Progenitor cell of endocrine pancreas (in vitro differentiated cells): ENCODE data around the gene ARHGAP26. TPM values are rescaled to one million over a fixed set of nuclear protein-coding genes. Genes with fewer than 3 reads are reported as not detected.

Experiments used
- DNase-seq: peaks from one replicate; pipeline ENCODE4 v3.0.0; 2021; ENCODE audit warnings: low spot score; ENCODE audit not compliant: unreplicated experiment
- H3K27ac Mint-ChIP-seq: 2 replicates; pipeline ENCODE4 v1.8.0; 2021; ENCODE audit warnings: mild to moderate bottlenecking, moderate library complexity, mixed read lengths
- H3K27me3 Mint-ChIP-seq: 2 replicates; pipeline ENCODE4 v1.8.0; 2021; ENCODE audit warnings: mixed read lengths
- H3K36me3 Mint-ChIP-seq: 2 replicates; pipeline ENCODE4 v1.8.0; 2022; ENCODE audit warnings: mixed read lengths; ENCODE audit not compliant: insufficient read depth
- H3K4me1 Mint-ChIP-seq: 2 replicates; pipeline ENCODE4 v1.8.0; 2021; ENCODE audit warnings: low read depth, mixed read lengths
- H3K4me3 Mint-ChIP-seq: 2 replicates; pipeline ENCODE4 v1.8.0; 2021; ENCODE audit warnings: low read depth, mild to moderate bottlenecking, moderate library complexity, mixed read lengths
- H3K9me3 Mint-ChIP-seq: 2 replicates; pipeline ENCODE4 v1.8.0; 2021; ENCODE audit warnings: low read depth, mixed read lengths
- CTCF ChIP-seq: fragments of 200-600 bp; sonication (generic); IDR thresholded peaks from one replicate; pipeline ENCODE4 v1.5.0; 2021; ENCODE audit warnings: antibody characterized with exemption, mild to moderate bottlenecking; ENCODE audit not compliant: unreplicated experiment
- total RNA-seq: library from RNA; stranded (reverse); gene quantifications from 2 replicates; pipeline ENCODE4 v1.2.1, GENCODE V29; 2021

The ARHGAP26 gene
- total RNA-seq, 1 donor from 2014 or later, result 21.3 TPM

GRCh38 chr5:143108498-143109128, 338.4 kb downstream of the ARHGAP26 start:
- Mint-ChIP-seq H3K27me3 (no peaks in the 10 kb centered on the region), H3K4me3 (no peak overlapping the region), H3K36me3 (no peaks in the 10 kb centered on the region)

GRCh38 chr5:143110591-143110990, 340.4 kb downstream of the ARHGAP26 start:
- no peaks in the 10 kb centered on the region for H3K36me3 Mint-ChIP-seq
- no peak overlapping the region for H3K27ac Mint-ChIP-seq
- no peak for TF ChIP-seq CTCF
- no peak overlapping the region for H3K4me3 Mint-ChIP-seq
- H3K4me1 Mint-ChIP-seq, result peaks cover 3% of the 10 kb centered on the region
- no peaks in the 10 kb centered on the region for H3K27me3 Mint-ChIP-seq
- no peaks in the 10 kb centered on the region for H3K9me3 Mint-ChIP-seq
- no peak for DNase-seq

More at GRCh38 chr5:143108498-143109128, 338.4 kb downstream of the ARHGAP26 start:
- Mint-ChIP-seq H3K27ac (no peak overlapping the region), H3K9me3 (no peaks in the 10 kb centered on the region), H3K4me1 (peaks cover 3% of the 10 kb centered on the region)
- no peak for TF ChIP-seq CTCF
- no peak for DNase-seq

GRCh38 chr5:143111799-143112198, 341.6 kb downstream of the ARHGAP26 start:
- Mint-ChIP-seq H3K4me3 (no peak overlapping the region), H3K27ac (no peak overlapping the region), H3K36me3 (no peaks in the 10 kb centered on the region), H3K4me1 (no peaks in the 10 kb centered on the region), H3K9me3 (no peaks in the 10 kb centered on the region), H3K27me3 (no peaks in the 10 kb centered on the region)
- no peak for DNase-seq
- TF ChIP-seq CTCF, result no peak

GRCh38 chr5:143113461-143113860, 343.3 kb downstream of the ARHGAP26 start:
- Mint-ChIP-seq H3K36me3 (no peaks in the 10 kb centered on the region), H3K27me3 (no peaks in the 10 kb centered on the region), H3K27ac (no peak overlapping the region), H3K9me3 (no peaks in the 10 kb centered on the region), H3K4me1 (no peaks in the 10 kb centered on the region), H3K4me3 (no peak overlapping the region)
- DNase-seq, result no peak
- no peak for TF ChIP-seq CTCF

- no peak overlapping the region for H3K27ac Mint-ChIP-seq
- DNase-seq, result no peak
- no peaks in the 10 kb centered on the region for H3K27me3 Mint-ChIP-seq
- no peak overlapping the region for H3K4me3 Mint-ChIP-seq
- no peaks in the 10 kb centered on the region for H3K36me3 Mint-ChIP-seq
- H3K4me1 Mint-ChIP-seq, result no peaks in the 10 kb centered on the region
- H3K9me3 Mint-ChIP-seq, result no peaks in the 10 kb centered on the region
- no peak for TF ChIP-seq CTCF
These were observed 344.3 kb downstream of the ARHGAP26 start for GRCh38 chr5:143114481-143114880.
